Liver (tissue), 9 donors: ENCODE data around the gene STIM1. TPM values are rescaled to one million over a fixed set of nuclear protein-coding genes. Genes with fewer than 3 reads are reported as not detected.

Experiments used
- DNase-seq: peaks from one replicate; pipeline ENCODE4 v3.0.0-alpha.2; 2017; ENCODE audit warnings: low spot score
- H3K27ac ChIP-seq, 2 donors: one replicate each; pipeline ENCODE4 v1.7.0; 2013; ENCODE audit warnings: inconsistent platforms in 2 of 2, low read length in 2 of 2, control low read depth in 1 of 2, low read depth in 1 of 2, mild to moderate bottlenecking in 1 of 2
- H3K27me3 ChIP-seq, 4 donors: one replicate each; pipeline versions ENCODE4 v1.6.1 to v1.7.0; 2013; ENCODE audit warnings: low read length in 3 of 4, inconsistent platforms in 1 of 4, mild to moderate bottlenecking in 1 of 4, moderate library complexity in 1 of 4; ENCODE audit not compliant: control insufficient read depth in 4 of 4, insufficient read depth in 4 of 4
- H3K36me3 ChIP-seq, 4 donors: one replicate each; pipeline versions ENCODE4 v1.6.1 to v1.7.0; 2013; ENCODE audit warnings: low read length in 3 of 4, mild to moderate bottlenecking in 3 of 4, low read depth in 1 of 4, moderate library complexity in 1 of 4; ENCODE audit not compliant: control insufficient read depth in 4 of 4, insufficient read depth in 3 of 4
- H3K4me1 ChIP-seq, 4 donors: one replicate each; pipeline versions ENCODE4 v1.6.1 to v1.7.0; 2013; ENCODE audit warnings: low read length in 3 of 4, mild to moderate bottlenecking in 3 of 4, moderate library complexity in 1 of 4; ENCODE audit not compliant: control insufficient read depth in 4 of 4, insufficient read depth in 4 of 4
- H3K4me3 ChIP-seq, 3 donors: one replicate each; pipeline versions ENCODE4 v1.6.1 to v1.7.0; 2013; ENCODE audit warnings: low read length in 3 of 3, control low read depth in 1 of 3, low read depth in 1 of 3, mild to moderate bottlenecking in 1 of 3
- H3K9ac ChIP-seq, 2 donors: one replicate each; pipeline ENCODE4 v1.7.0; 2013; ENCODE audit warnings: low read length in 2 of 2, mild to moderate bottlenecking in 2 of 2, moderate library complexity in 2 of 2, control low read depth in 1 of 2, low read depth in 1 of 2
- H3K9me3 ChIP-seq, 4 donors: one replicate each; pipeline versions ENCODE4 v1.6.1 to v1.7.0; 2013; ENCODE audit warnings: low read length in 3 of 4; ENCODE audit not compliant: control insufficient read depth in 4 of 4
- ATF3 ChIP-seq: IDR thresholded peaks from 2 replicates; pipeline ENCODE4 v1.6.1; 2016; ENCODE audit warnings: antibody characterized with exemption
- CTCF ChIP-seq: fragments of 150-350 bp; IDR thresholded peaks from 2 replicates; pipeline ENCODE4 v1.5.1; 2017; ENCODE audit warnings: improper control_type of control experiment, low read depth, low read length; ENCODE audit not compliant: missing input control
- EGR1 ChIP-seq, 2 donors: IDR thresholded peaks; 2 replicates each; pipeline ENCODE4 v1.6.1; 2016 to 2018; ENCODE audit warnings: antibody characterized with exemption in 2 of 2, low read depth in 2 of 2
- FOXA1 ChIP-seq: IDR thresholded peaks from 2 replicates; pipeline ENCODE4 v1.6.1; 2016; ENCODE audit warnings: antibody characterized with exemption
- FOXA2 ChIP-seq: IDR thresholded peaks from 2 replicates; pipeline ENCODE4 v1.6.1; 2016; ENCODE audit warnings: antibody characterized with exemption
- GABPA ChIP-seq, 2 donors: IDR thresholded peaks in 1 of 2; conservative IDR thresholded peaks in 1 of 2; 2 replicates each; pipeline ENCODE4 v1.6.1; 2016; ENCODE audit warnings: antibody characterized with exemption in 2 of 2, mild to moderate bottlenecking in 1 of 2, moderate library complexity in 1 of 2
- HNF4A ChIP-seq, 2 donors: conservative IDR thresholded peaks; 2 replicates each; pipeline ENCODE4 v1.6.1; 2016; ENCODE audit warnings: antibody characterized with exemption in 2 of 2, mild to moderate bottlenecking in 2 of 2
- HNF4G ChIP-seq: IDR thresholded peaks from 2 replicates; pipeline ENCODE4 v1.6.1; 2016; ENCODE audit warnings: antibody characterized with exemption
- JUND ChIP-seq, 2 donors: IDR thresholded peaks; 2 replicates each; pipeline ENCODE4 v1.6.1; 2016; ENCODE audit warnings: antibody characterized with exemption in 2 of 2
- MAX ChIP-seq: IDR thresholded peaks from 2 replicates; pipeline ENCODE4 v1.6.1; 2016; ENCODE audit warnings: antibody characterized with exemption
- NR2F2 ChIP-seq: IDR thresholded peaks from 2 replicates; pipeline ENCODE4 v1.6.1; 2016; ENCODE audit warnings: antibody characterized with exemption
- RAD21 ChIP-seq, 2 donors: IDR thresholded peaks; 2 replicates each; pipeline ENCODE4 v1.6.1; 2016; ENCODE audit warnings: antibody characterized with exemption in 2 of 2, mild to moderate bottlenecking in 2 of 2
- REST ChIP-seq: IDR thresholded peaks from 2 replicates; pipeline ENCODE4 v1.6.1; 2016; ENCODE audit warnings: antibody characterized with exemption, mild to moderate bottlenecking
- RXRA ChIP-seq, 2 donors: IDR thresholded peaks; 2 replicates each; pipeline ENCODE4 v1.6.1; 2017 to 2018; ENCODE audit warnings: antibody characterized with exemption in 2 of 2, mild to moderate bottlenecking in 1 of 2
- SP1 ChIP-seq: IDR thresholded peaks from 2 replicates; pipeline ENCODE4 v1.6.1; 2018; ENCODE audit warnings: antibody characterized with exemption, mild to moderate bottlenecking
- TAF1 ChIP-seq: conservative IDR thresholded peaks from 2 replicates; pipeline ENCODE4 v1.6.1; 2016; ENCODE audit warnings: antibody characterized with exemption, mild to moderate bottlenecking
- YY1 ChIP-seq: IDR thresholded peaks from 2 replicates; pipeline ENCODE4 v1.6.1; 2016; ENCODE audit warnings: antibody characterized with exemption, mild to moderate bottlenecking
- ZBTB33 ChIP-seq: IDR thresholded peaks from 2 replicates; pipeline ENCODE4 v1.6.1; 2016; ENCODE audit warnings: antibody characterized with exemption
- WGBS: extraction: QIAGEN DNeasy Blood & Tissue Kit; methylation state at CpG from one replicate; pipeline ENCODE4 v1.1.7; 2013; 5-methylcytosine and 5-hydroxymethylcytosine counted together
- polyA plus RNA-seq, 2 donors: library from polyadenylated mRNA; stranded (reverse) in 1 of 2; unstranded in 1 of 2; fragments of 200-250 nt in 1 of 2; fragments of >200 nt in 1 of 2; fragmentation: Nextera tagmentation in 1 of 2; extraction: Ambion mirVana in 1 of 2; gene quantifications; one replicate each; pipeline versions ENCODE4 v1.2.1 to v1.2.3, GENCODE V29; 2013 to 2015
- total RNA-seq, 2 donors: library from RNA; depleted of rRNA; stranded (reverse); fragments of >200 nt; gene quantifications; one replicate each; pipeline ENCODE4 v1.2.3, GENCODE V29; 2014
- donor health status: healthy.
- donor health status: healthy.
- donor health status: healthy.
- donor health status: healthy.
- donor health status: healthy.

Gene STIM1
- total and polyA plus RNA-seq, 4 donors = 19.7 to 42.9 (median 25.1) TPM

- Histone ChIP-seq H3K4me3 (no peak overlapping the region), H3K4me1 (peaks cover 0 to 21% (median 10%) of the 10 kb centered on the region in 4 donors), H3K27ac (peak overlapping the region; percentile 84 to 94), H3K36me3 (no peaks in the 10 kb centered on the region), H3K9me3 (no peaks in the 10 kb centered on the region), H3K9ac (no peak overlapping the region), H3K27me3 (no peaks in the 10 kb centered on the region)
- DNase-seq = no peak
- TF ChIP-seq YY1 = no peak
- no peak for TF ChIP-seq RXRA (IDR thresholded peaks at IDR 0.05)
- TF ChIP-seq ATF3 = no peak
- no peak for TF ChIP-seq MAX
- no peak for TF ChIP-seq HNF4G
- TF ChIP-seq RAD21 (IDR thresholded peaks at IDR 0.05) = no peak
- TF ChIP-seq JUND (IDR thresholded peaks at IDR 0.05) = no peak
- no peak for TF ChIP-seq FOXA1
- no peak for TF ChIP-seq EGR1 (IDR thresholded peaks at IDR 0.05; ENCODE audit: low read depth in 2 of 2)
- no peak for TF ChIP-seq SP1
- no peak for TF ChIP-seq TAF1
- no peak for TF ChIP-seq GABPA (IDR thresholded peaks at IDR 0.05 in 1 of 2, conservative IDR thresholded peaks at IDR 0.05 in 1 of 2)
- no peak for TF ChIP-seq REST
- no peak for TF ChIP-seq HNF4A (conservative IDR thresholded peaks at IDR 0.05)
- TF ChIP-seq FOXA2 = no peak
- no peak for TF ChIP-seq NR2F2
- no peak for TF ChIP-seq ZBTB33
- TF ChIP-seq CTCF = no peak
- 81% methylated on average over 1 of the region's 1 CpG for WGBS
Measured at GRCh38 chr11:3837793-3838192, 17.7 kb upstream of the STIM1 start.
